Measurements from ENCODE around the gene IFFO2.

The IFFO2 gene

GRCh38 chr1:18951416-18951815 lies 5.1 kb downstream of the IFFO2 start:
- peak in 2 of 51 donors; percentile 18 to 27 for DNase-seq

GRCh38 chr1:18950401-18951026 lies 6.0 kb downstream of the IFFO2 start:
- DNase-seq, result peak in 9 of 51 donors; percentile 28 to 61 (median 39)

GRCh38 chr1:18949686-18950400 lies 6.6 kb downstream of the IFFO2 start:
- peak in 33 of 51 donors; percentile 21 to 74 (median 49) for DNase-seq

- DNase-seq, result peak in 6 of 51 donors; percentile 20 to 39 (median 36)
Measured at GRCh38 chr1:18948913-18949685, 7.4 kb downstream of the IFFO2 start.

- peak in 4 of 51 donors; percentile 19 to 51 (median 33) for DNase-seq
Measured at GRCh38 chr1:18948048-18948912, 8.2 kb downstream of the IFFO2 start.

- DNase-seq, result peak in 1 of 51 donors; percentile 16
Measured at GRCh38 chr1:18947570-18947969, 8.9 kb downstream of the IFFO2 start.

GRCh38 chr1:18946550-18947381 lies 9.7 kb downstream of the IFFO2 start:
- DNase-seq, result peak in 5 of 51 donors; percentile 12 to 32 (median 25)

- peak in 34 of 51 donors; percentile 22 to 74 (median 48) for DNase-seq
Measured at GRCh38 chr1:18945401-18945849, 11.1 kb downstream of the IFFO2 start.

- DNase-seq, result peak in 17 of 51 donors; percentile 19 to 70 (median 44)
Measured at GRCh38 chr1:18944810-18945209, 11.7 kb downstream of the IFFO2 start.

GRCh38 chr1:18943914-18944572 lies 12.4 kb downstream of the IFFO2 start:
- no peak for DNase-seq

GRCh38 chr1:18943162-18943561 lies 13.3 kb downstream of the IFFO2 start:
- no peak for DNase-seq

- no peak for DNase-seq
Measured at GRCh38 chr1:18942340-18942739, 14.1 kb downstream of the IFFO2 start.

GRCh38 chr1:18941221-18942141 lies 15.0 kb downstream of the IFFO2 start:
- DNase-seq, result peak in 48 of 51 donors; percentile 30 to 94 (median 82)

- DNase-seq, result peak in 2 of 51 donors; percentile 21 to 62
Measured at GRCh38 chr1:18940303-18941020, 16.0 kb downstream of the IFFO2 start.

- DNase-seq, result no peak
Measured at GRCh38 chr1:18939398-18940302, 16.8 kb downstream of the IFFO2 start.

GRCh38 chr1:18938707-18939070 lies 17.8 kb downstream of the IFFO2 start:
- DNase-seq, result peak in 23 of 51 donors; percentile 20 to 78 (median 51)
